ENCODE measurements around the gene BDP1.
"Not testable (repeated sequence)": the region's sequence is repeated elsewhere in the genome, so short reads cannot be mapped to it uniquely, and the experiment has no call there.

Gene BDP1, protein sequence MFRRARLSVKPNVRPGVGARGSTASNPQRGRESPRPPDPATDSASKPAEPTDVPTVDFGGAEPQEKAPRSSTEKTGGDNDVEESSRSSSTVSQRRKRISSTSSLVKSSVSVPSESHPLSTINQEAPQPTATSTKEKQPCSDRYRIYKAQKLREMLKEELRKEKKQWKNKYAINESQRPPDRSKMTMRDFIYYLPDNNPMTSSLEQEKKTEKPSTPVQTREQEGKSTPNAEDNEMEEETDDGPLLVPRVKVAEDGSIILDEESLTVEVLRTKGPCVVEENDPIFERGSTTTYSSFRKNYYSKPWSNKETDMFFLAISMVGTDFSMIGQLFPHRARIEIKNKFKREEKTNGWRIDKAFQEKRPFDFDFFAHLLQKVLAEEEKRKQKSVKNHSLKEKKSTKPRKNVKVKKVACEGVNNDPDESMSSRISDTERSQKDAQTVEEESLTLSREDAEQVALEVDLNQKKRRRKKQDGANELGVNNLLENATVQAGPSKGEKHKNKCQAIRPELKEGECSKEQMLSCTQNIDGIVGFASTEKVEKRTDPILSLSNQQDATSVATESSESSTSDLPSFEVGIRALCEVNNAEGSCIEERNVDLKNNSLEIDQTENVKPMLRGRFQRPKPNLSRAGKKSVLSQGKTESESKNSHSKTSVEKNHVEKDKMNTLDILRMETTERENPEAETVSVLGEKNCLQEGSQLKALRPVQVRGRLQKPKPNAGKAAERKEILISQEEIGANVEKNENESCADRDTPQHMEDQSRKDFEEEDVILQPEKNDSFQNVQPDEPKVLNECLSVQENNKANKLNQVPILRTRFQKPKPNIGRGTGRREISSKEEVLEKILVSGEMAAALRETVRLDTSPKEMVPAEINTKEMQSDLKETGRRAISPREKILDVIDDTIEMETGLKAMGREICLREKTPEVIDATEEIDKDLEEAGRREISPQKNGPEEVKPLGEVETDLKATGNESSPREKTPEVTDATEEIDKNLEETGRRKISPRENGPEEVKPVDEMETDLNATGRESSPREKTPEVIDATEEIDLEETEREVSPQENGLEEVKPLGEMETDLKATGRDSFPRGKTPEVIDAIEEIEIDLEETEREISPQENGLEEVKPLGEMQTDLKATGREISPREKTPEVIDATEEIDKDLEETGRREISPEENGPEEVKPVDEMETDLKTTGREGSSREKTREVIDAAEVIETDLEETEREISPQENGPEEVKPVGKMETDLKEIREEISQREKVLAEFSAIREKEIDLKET (N-terminal part only)

DNA sequence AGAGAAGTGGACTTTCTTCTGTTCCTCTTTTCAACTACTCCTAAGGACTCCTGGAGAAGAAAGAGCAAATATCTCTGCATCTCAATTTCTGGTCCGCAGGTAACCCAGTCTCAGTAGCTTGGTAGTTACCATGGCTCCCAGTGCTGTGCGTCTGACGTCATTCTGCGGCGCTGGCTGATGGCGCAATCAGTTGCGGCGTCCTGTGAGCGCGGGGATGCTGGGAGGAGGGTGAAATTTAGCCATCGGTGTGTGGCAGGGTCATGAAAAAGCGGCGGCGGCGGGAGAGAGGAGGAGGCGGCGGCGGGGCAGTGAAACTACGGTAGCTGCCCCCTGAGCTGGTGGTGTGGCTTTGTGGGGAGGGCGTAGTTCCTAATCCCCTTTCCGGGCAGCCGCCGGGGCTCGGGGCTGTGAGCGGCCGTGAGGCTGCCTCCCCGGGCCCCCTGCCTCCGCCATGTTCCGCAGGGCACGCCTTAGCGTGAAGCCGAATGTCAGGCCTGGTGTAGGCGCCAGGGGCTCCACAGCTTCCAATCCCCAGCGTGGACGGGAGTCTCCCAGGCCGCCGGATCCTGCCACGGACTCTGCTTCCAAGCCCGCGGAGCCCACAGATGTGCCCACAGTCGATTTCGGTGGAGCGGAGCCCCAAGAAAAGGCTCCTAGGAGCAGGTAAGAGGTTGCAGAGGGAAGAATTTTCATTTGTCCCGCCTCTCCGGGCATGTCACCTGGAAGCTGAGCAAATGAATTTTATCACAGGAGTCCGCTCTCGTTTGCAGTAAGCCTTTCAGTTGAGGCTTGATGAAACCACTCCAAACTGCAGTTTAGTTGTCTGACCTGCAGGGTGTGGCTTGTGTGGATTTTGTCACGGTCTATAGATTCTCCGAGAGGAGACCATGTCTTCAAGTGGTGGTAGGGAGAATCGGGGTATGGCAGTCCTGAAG lies at the start of gene BDP1:
Gene BDP1 (plus strand): TSS at position 225 of the 935 bp plus-strand sequence. CDS start 227 bp downstream, at position 452.
- ATAC-seq, result peak; percentile 89 to 94

DNA sequence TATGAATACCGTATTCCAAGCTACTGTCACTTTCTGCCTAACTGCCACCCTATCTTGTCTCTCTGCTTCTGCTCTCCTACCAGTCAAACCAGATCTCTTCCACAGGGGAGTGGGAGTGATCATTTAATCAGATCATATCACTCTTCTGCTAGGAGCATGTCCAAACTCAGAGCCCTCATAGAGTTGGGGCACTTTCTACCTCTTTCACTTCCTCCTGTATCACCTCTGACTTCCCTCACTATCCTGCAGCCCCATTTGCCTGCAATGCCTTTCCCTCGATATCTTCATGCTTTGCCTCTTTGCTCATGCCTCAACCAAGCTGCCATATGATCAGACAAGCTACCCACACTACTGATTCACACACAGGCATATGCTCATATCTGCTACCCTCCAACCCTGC lies 45.4 kb upstream of the BDP1 start:
- ATAC-seq, result not testable (repeated sequence)

DNA sequence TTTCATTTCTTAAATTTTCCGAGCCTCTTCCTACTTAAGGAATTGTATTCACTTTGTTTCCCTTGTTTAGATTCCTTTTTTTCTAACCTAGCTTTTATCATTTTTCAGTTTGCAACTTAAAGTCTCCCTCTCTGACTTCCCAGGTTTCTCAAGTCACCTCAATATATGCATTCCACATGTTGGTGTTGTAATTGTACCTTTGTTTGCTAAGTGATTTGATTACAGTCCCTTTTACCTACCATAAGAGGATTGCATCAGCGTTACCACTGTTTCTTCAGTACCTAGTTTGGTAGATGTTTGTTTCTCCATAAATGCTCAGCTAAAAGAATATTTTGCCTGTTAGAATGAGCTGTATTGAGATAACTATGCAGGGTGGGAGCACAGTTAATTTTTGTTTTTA lies 39.8 kb upstream of the BDP1 start:
- not testable (repeated sequence) for ATAC-seq

DNA sequence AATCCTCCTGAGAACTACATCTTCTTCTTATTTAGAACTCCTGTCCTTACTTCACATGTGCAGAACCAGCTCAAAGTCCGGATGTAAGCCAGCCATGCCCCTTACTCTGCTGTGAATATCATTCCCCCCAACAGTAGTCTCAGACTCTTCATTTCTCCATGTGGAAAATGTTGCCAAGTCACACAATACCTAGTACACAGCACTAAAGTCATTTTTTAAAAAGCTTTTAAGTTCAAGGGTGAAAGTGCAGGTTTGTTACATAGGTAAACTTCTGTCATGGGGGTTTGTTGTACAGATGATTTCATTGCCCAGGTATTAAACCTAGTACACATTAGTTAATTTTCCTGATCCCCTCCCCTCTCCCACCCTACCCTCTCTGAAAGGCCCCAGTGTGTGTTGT lies 37.4 kb upstream of the BDP1 start:
- not testable (repeated sequence) for ATAC-seq

DNA sequence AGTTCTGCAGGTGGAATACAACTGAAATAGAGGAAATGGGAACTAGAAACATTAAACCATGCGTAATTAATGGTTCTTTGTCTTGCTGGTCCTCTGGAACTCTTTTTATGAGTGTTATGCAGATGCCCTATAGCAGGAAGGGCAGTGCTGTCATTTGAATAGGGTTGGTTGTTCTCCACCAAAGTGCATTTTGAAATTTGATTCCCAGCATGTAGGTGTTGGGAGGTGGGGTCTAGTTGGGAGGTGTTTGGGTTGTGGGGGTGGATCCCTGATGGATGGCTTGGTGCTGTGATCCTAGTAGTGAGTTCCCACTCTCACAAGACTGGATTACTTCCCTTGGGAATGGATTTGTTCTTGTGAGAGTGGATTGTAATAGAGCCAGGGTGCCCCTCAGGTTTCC lies 34.2 kb upstream of the BDP1 start:
- not testable (repeated sequence) for ATAC-seq

DNA sequence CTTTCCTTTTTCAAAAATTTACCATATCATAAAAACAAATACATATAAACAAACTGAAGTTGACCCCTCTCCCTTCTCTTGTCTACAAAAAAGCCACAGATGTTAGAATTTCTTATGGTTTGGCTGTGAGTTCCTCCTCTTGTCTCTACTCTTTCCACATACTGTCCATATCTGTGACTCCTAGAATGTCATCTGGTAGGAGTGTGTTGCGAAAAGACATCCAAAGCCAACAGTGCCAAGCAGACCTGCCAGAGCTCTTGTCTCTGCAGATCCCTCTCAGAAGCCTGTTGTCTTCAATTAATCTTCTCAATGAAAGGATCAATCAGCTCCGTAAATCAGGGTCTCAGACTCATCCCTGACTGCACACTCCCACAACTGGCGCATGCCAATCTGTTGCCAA lies 31.6 kb upstream of the BDP1 start:
- not testable (repeated sequence) for ATAC-seq

DNA sequence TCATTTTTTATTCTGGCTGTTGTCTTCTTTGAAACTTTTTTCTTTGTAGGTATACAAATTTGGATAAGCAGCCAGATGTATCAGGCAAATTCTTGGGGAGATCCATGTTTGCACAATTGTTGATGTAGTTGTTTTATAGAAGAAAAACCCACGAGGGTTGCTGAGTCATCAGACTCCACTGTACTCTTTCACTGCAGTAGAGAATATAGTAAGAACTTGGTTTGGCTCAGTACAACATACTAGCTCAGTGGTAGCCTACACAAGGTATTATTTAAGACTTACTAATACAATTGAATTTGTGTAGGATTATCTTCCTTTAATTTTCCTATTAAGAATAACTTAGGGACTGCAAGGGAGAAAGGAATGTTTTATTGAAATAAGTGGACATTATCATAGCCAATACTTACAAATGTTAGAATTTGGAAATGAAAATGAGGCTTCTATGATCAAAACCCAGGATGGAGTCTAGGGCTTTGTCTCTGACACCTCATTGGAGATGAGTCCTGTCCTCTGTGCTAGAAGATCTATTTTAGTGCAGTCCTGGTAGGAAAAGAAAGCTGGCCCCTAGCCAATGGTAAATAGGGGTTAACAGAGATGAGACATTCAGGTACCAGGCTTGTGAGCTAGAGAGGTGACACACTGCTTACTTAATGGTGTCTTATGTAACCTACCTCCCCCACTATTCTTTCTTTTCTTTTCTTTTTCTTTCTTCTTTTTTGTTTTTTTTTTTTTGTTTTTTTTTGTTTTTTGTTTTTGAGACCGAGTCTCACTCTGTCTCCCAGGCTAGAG lies 28.6 kb upstream of the BDP1 start:
- peak in 1 of 2 donors; percentile 25 for ATAC-seq

DNA sequence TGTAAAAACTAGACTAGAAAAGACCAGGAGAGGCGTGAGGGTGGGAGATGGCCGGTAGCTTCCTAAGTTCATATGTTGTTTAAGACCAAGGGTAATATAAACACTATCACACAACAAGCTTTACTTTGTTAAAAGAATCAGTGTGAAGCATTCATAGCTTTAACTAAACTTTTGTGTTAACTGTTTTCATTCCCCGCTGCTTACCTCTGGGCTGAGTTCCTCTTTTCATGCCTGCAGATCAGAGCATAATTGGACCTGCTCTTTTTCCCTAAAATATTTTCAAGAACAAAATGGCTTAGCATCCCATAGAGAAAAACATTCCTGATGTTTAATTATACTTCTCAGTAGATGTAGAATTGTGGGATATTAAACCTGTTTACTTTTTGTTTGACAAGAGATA lies 23.0 kb upstream of the BDP1 start:
- ATAC-seq, result not testable (repeated sequence)

DNA sequence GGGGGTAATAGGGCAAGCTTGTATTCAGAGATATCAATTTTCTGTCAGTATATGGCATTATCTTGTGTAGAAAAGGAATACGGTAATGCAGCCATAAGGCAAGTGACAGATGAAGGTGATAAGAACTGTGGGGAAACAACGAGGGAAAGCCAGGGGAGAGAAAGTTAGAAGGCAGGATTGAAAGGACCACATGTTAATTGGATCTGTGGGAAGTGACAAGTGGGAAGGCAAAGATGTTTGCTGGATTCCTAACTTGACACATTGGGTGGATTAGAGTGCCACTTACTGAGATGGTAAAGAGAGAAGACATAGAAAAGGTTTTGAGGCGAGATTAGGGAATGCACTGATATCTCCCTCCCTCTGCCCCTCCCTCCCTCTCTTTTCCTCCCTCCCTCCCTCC lies 20.6 kb upstream of the BDP1 start:
- not testable (repeated sequence) for ATAC-seq

DNA sequence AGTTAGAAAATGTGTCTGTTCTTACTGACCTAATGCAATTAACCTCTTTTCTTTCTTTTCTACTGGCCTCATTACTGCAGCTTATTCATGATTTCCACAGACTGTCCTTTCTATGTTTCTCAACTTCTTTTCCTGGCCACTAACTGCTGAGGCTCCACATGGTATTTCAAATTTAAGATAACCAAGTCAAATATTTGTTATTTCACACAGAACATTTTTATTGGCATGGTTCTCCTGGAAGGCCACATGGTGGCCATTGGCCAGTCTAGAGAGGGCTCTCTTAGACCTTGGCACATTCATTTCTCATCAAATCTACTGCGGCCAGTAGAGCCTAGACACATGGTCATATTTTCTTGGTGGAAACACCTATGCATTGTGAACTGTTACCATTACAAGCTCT lies 13.9 kb upstream of the BDP1 start:
- not testable (repeated sequence) for ATAC-seq

DNA sequence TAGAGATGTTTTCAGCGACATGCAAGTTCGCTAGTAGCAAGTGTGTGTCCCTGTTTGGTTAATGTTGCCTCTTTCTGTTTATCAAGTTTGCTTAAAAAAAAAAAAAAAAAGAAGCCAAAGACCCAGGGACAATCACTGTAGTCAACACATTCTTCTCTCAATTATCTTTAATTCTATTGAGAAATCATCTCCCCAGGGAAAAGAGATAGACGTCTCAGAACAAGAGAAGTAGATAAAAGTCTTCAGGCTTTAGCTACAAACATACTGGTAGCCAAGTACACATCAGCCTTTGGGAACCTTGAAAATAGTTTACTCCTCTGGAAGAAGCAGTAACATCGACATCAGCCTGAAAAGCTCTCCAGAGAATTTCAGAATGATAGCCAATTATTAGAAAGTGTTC lies 11.6 kb upstream of the BDP1 start:
- not testable (repeated sequence) for ATAC-seq

DNA sequence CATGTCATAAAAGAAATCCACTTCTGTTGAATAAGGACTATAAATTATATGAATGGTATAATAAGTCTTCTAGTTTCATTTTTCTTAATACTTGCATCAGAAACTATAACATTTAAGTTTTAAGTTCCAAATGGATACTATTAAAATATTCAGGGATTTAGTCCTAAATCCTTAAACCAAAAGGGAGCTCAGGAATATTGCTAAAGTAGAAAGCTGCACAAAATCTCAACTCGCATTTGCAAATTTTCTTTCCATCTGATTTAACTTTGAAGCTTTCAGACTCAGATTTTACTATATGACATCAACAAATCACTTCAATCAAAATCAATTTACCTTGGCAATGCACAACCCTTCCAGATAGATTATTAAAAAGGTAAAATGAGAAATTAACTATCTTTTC lies 10.4 kb upstream of the BDP1 start:
- not testable (repeated sequence) for ATAC-seq

DNA sequence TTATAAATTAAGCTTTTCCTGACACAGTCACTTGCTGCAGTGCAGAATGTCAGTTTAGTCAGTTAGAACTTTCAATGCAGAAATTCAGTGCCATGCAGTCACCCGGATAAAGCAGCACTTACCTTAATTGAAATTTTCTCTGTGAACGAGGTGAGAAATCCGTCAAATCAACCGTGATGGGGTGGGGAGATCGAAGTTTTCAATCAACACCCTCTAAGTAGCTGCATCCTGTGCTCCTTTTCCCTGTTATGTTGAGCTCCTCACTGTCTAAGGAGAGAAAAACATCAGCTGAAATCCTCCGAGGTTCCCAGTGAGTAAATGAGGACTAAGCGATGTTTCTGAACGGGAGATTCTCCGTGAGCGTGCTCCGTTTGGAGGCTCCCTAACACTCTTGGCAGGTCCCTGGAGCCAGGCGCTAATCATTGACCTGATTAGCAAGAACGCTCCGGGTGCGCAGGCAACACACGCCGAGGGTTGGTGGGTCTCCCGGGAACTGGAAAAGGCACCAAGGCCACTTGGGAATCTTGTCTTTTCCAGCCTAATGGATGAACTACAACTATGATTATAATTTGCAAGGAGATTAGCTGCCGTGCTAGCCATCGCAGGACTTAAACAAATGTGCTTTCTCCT lies 9.8 kb upstream of the BDP1 start:
- ATAC-seq, result not testable (repeated sequence)

DNA sequence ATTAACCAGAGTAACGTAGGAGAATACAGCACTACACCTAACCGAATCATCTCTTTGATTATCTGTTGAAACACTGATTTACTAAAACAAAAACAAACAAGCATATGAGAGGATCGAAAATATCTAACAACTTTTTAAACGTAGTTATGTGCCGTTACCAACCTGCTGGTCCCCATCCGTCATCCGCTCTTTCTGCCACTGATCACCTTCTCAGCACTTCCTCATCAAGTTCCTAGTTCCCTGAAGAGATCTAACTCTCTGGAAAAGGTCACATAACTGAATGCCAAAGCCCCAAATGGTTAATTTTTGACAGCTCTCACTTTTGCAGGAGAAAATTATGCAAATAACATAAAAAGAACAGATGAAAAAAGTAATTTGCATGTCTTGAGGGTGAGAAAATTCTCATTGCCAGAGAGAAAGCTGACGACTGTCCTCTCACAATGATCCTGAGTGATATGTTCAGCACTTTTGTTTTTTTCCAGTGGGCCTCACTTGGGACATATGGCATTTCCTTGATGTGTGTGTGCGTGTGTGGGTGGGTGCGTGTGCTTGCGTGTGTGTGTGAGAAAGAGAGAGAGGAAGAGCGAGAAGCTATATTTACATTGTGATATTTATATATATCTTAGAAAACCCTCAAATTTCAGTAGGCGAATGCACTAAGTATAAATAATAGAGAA lies 8.8 kb upstream of the BDP1 start:
- not testable (repeated sequence) for ATAC-seq

DNA sequence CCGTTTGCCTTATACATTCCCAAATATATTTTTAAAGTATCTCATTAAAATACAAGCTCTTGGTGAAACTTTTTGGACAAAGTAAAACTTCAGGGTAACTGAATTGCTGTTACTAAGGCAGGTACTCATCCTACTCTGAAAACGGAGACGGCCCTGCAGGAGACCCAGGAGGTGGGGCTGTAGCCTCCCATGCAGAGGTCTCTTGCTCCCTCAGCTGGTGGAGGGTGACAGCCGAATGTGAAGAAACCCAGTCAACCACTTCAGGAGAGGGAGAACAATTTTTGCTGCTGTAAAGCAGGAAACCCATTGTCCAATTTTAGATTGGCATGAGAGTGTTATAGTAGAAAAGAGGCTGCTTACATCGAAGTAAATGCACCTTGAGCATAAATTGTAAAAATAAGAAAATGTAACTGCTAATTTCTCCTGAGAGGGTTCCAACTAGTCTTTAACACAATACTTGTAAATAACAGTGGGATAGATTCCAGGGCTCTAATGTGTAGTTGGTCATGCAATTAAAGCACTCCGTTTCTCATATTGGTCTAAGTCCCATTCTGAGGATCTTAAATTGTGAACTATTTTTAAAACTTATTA lies 8.1 kb upstream of the BDP1 start:
- ATAC-seq, result peak; percentile 75 to 88

DNA sequence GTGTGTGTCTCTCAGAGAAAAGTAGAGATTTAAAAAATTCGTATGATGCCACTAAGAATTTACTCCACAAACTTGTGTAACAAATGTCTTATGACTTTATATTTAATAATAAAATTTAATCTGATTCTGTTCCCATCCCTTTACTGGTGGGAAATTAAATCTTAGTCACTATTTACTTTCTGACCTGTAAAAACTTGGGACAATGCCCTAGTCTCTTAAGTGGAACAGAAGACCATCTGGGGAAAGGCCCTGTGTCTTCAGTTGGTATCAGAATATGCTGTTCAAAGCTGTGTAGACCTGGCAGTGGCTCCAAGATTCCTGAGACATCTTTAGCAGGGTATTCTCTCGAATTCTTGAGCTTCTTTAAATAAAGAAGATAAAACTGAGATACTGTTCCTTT lies 2.6 kb upstream of the BDP1 start:
- ATAC-seq, result no peak

DNA sequence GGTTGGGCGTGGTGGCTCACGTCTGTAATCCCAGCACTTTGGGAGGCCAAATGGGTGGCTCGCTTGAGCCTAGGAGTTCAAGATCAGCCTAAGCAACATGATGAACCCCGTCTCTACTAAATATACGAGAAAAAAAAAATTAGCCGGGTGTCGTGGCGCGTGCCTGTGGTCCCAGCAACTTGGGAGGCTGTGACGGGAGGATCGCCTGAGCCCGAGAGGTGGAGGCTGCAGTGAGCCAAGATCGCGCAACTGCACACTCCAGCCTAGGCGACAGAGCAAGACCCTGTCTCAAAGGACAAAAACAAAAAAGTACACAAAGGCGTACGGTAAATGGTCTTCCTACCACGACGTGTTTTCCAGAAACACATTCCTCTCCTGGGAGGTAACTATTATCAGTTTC lies 538 bp upstream of the BDP1 start:
- ATAC-seq, result no peak

DNA sequence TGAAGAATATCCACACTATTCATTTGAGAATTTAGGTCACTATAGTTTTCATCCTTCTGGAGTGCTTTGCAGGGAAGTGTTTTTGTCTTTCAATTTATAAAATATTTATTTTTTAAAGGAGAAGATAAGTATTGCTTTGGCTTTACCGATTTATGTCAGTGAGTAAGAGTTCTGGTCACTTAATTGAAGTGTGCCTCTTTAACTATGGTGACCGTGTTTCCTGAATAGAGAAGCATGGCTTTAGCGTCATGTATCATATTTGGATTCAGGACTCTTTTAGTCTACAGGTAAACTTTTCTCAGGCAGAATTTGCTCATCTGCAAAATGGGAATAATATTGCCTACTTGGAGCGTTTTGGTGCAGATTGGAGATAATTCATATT lies 902 bp downstream of the BDP1 start:
- ATAC-seq, result no peak

DNA sequence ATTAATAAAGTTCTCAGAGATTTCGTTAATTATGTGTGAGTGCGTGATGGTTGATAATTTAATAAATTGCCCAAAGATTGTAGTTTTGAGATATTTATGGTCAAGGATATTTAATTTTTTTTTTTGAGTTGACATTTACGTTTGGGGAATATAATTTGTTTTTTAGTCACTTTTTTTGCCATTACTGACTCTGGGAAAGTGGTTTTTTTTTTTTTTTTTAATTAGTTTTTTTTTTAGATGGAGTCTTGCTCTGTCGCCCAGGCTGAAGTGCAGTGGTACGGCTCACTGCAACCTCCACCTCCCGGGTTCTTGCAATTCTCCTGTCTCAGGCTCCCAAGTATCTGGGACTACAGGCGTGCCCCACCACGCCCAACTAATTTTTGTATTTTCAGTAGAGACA lies 1.7 kb downstream of the BDP1 start:
- no peak for ATAC-seq
